Smooth muscle cell (in vitro differentiated cells): Measurements from ENCODE around the gene CPXM2. TPM values are rescaled to one million over a fixed set of nuclear protein-coding genes. Genes with fewer than 3 reads are reported as not detected.

Source experiments
- DNase-seq: peaks from one replicate; lab custom pipeline; 2025; ENCODE audit not compliant: unreplicated experiment; lab: John Stamatoyannopoulos, UW
- H2AFZ ChIP-seq: fragments of 200-600 bp; sonication (generic); 2 replicates; pipeline ENCODE4 v1.6.0; 2016; ENCODE audit warnings: antibody characterized with exemption, low read depth, mild to moderate bottlenecking
- H3F3A ChIP-seq: fragments of 200-600 bp; sonication (generic); 2 replicates; pipeline ENCODE4 v1.6.0; 2017; ENCODE audit warnings: antibody characterized with exemption, low read depth
- H3K27ac ChIP-seq: fragments of 200-600 bp; sonication (generic); 2 replicates; pipeline ENCODE4 v1.5.1; 2016; ENCODE audit warnings: low read depth, mild to moderate bottlenecking
- H3K27me3 ChIP-seq: fragments of 200-600 bp; sonication (generic); 2 replicates; pipeline ENCODE4 v1.6.1; 2016; ENCODE audit warnings: low read depth, mild to moderate bottlenecking
- H3K36me3 ChIP-seq: fragments of 200-600 bp; sonication (generic); 2 replicates; pipeline ENCODE4 v1.5.1; 2016; ENCODE audit warnings: low read depth
- H3K4me1 ChIP-seq: fragments of 200-600 bp; sonication (generic); 2 replicates; pipeline ENCODE4 v1.5.1; 2016; ENCODE audit warnings: low read depth
- H3K4me2 ChIP-seq: fragments of 200-600 bp; sonication (generic); 2 replicates; pipeline ENCODE4 v1.6.0; 2016; ENCODE audit warnings: mild to moderate bottlenecking
- H3K4me3 ChIP-seq: fragments of 200-600 bp; sonication (generic); 2 replicates; pipeline ENCODE4 v1.5.1; 2016; ENCODE audit warnings: mild to moderate bottlenecking
- H3K79me2 ChIP-seq: fragments of 200-600 bp; sonication (generic); 2 replicates; pipeline ENCODE4 v1.6.0; 2016; ENCODE audit warnings: low read depth, mild to moderate bottlenecking
- H3K9ac ChIP-seq: fragments of 200-600 bp; sonication (generic); 2 replicates; pipeline ENCODE4 v1.6.0; 2016; ENCODE audit warnings: low read depth
- H3K9me3 ChIP-seq: fragments of 200-600 bp; sonication (generic); replicated peaks from 2 replicates; pipeline ENCODE4 v1.5.1; 2016; ENCODE audit warnings: low read depth
- H4K20me1 ChIP-seq: fragments of 200-600 bp; sonication (generic); 2 replicates; pipeline ENCODE4 v1.6.0; 2016; ENCODE audit warnings: low read depth
- CTCF ChIP-seq: fragments of 200-600 bp; sonication (generic); IDR thresholded peaks from 2 replicates; pipeline ENCODE4 v1.5.1; 2017; ENCODE audit warnings: borderline replicate concordance, mild to moderate bottlenecking, antibody characterized with exemption; ENCODE audit not compliant: insufficient read depth, poor library complexity, severe bottlenecking
- WGBS: methylation state at CpG from one replicate; pipeline ENCODE4 v1.1.7; 2016; ENCODE audit warnings: low lambda C conversion rate; 5-methylcytosine and 5-hydroxymethylcytosine counted together
- polyA plus RNA-seq: library from polyadenylated mRNA; unstranded; fragments of >200 nt; fragmentation: Nextera tagmentation; extraction: Ambion mirVana; gene quantifications from 2 replicates; pipeline ENCODE4 v1.2.1, GENCODE V29; 2016
- total RNA-seq: library from RNA; depleted of rRNA; stranded (reverse); fragments of >200 nt; gene quantifications from 2 replicates; pipeline ENCODE4 v1.2.3, GENCODE V29; 2014

Gene CPXM2
- total and polyA plus RNA-seq, 2 experiments from 2014 or later = 31.2 to 65.5 TPM

DNA sequence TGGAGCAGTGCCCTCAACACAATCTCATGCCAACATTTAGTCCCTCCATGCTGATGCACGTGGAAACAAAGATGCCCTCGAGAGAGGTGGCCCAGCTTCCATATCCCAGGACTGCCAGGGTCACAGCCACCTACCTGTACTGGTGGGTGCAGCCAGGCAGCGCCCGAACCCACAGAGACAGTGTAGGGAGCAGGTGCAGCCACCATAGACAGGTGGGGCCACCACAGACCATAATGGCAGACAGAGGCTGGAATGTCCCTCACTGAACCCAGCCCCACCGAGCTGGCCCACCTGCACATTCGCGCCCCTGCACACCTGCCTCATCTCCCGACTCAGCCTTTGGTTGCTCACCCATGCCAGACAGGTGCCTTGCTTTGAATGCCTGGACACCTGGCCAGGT is 18.3 kb upstream of the CPXM2 start:
- Histone ChIP-seq H2AFZ (no peak overlapping the region), H3K4me1 (peaks cover 10% of the 10 kb centered on the region), H3F3A (no peaks in the 10 kb centered on the region), H3K27me3 (peaks cover 7% of the 10 kb centered on the region), H3K9me3 (no peaks in the 10 kb centered on the region), H4K20me1 (no peaks in the 10 kb centered on the region), H3K27ac (no peak overlapping the region), H3K36me3 (no peaks in the 10 kb centered on the region), H3K79me2 (no peaks in the 10 kb centered on the region), H3K4me3 (no peak overlapping the region), H3K4me2 (no peak overlapping the region), H3K9ac (no peak overlapping the region)
- TF ChIP-seq CTCF = no peak
- DNase-seq = no peak
- 91% methylated on average over 8 of the region's 8 CpGs for WGBS

DNA sequence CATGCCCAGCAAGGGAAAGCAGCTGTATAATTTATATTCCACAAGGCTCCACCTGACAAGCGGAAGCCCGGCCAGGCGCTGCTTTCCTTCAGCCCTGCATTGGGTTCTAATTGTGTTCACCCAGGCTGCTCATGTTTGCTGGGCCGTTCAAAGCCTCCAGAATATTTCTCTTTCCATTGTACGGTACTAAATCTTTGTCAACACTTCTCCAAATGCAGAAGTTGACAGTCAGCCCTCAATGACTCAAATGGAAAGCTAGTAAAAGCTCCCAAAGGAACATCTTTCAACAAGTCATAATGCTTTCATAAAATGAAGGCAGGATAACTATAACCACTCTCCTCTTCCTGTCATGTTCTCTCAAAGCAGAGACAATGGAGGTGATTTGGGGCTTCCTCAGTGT is 17.8 kb upstream of the CPXM2 start:
- no peak overlapping the region for H3K4me3 ChIP-seq
- no peak overlapping the region for H3K9ac ChIP-seq
- no peak overlapping the region for H3K27ac ChIP-seq
- no peak overlapping the region for H2AFZ ChIP-seq
- WGBS = 89% methylated on average over 5 of the region's 5 CpGs
- H3F3A ChIP-seq = no peaks in the 10 kb centered on the region
- no peaks in the 10 kb centered on the region for H4K20me1 ChIP-seq
- H3K4me1 ChIP-seq = peaks cover 10% of the 10 kb centered on the region
- no peak for DNase-seq
- no peaks in the 10 kb centered on the region for H3K36me3 ChIP-seq
- no peak overlapping the region for H3K4me2 ChIP-seq
- no peaks in the 10 kb centered on the region for H3K9me3 ChIP-seq
- H3K27me3 ChIP-seq = peaks cover 7% of the 10 kb centered on the region
- no peaks in the 10 kb centered on the region for H3K79me2 ChIP-seq
- TF ChIP-seq CTCF = no peak

DNA sequence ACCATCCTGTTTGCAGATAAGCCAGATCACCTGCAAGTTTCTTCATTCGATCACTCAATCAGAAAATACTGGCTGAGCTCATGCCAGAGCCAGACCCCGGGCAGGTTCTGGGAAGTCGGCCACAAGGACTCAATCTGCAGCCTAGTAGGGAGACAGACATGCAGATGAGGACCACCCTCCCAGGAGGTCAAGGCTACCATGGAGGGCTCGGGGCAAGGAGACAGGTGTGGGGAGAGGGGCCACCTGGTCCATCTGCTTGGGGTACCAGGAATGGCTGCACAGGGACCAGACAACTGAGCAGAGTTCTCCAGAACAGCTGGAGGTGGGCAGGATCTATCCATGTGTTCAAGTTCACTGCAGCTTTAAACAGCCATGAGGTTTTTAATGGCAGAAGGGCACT is 16.8 kb upstream of the CPXM2 start:
- no peaks in the 10 kb centered on the region for H3K9me3 ChIP-seq
- TF ChIP-seq CTCF = no peak

GRCh38 chr10:123906884-123907652 is 15.5 kb upstream of the CPXM2 start:
- Histone ChIP-seq H3K9ac (no peak overlapping the region), H3K4me3 (no peak overlapping the region), H3K9me3 (no peaks in the 10 kb centered on the region), H4K20me1 (no peaks in the 10 kb centered on the region), H3K79me2 (no peaks in the 10 kb centered on the region), H3K36me3 (no peaks in the 10 kb centered on the region), H3K4me2 (no peak overlapping the region), H3K27ac (no peak overlapping the region), H3F3A (no peaks in the 10 kb centered on the region), H3K27me3 (peaks cover 7% of the 10 kb centered on the region), H3K4me1 (no peaks in the 10 kb centered on the region), H2AFZ (no peak overlapping the region)
- TF ChIP-seq CTCF = no peak
- DNase-seq = no peak
- 84% methylated on average over 14 of the region's 14 CpGs for WGBS

More for the DNA sequence above, 16.8 kb upstream of the CPXM2 start:
- no peak for DNase-seq
- H3K27me3 ChIP-seq = peaks cover 7% of the 10 kb centered on the region
- no peak overlapping the region for H3K4me2 ChIP-seq
- H2AFZ ChIP-seq = no peak overlapping the region
- H3K27ac ChIP-seq = no peak overlapping the region
- no peaks in the 10 kb centered on the region for H3K79me2 ChIP-seq
- no peaks in the 10 kb centered on the region for H3F3A ChIP-seq
- H3K9ac ChIP-seq = no peak overlapping the region
- H3K4me1 ChIP-seq = peaks cover 6% of the 10 kb centered on the region
- WGBS = 83% methylated on average over 4 of the region's 4 CpGs
- H3K4me3 ChIP-seq = no peak overlapping the region
- no peaks in the 10 kb centered on the region for H4K20me1 ChIP-seq
- H3K36me3 ChIP-seq = no peaks in the 10 kb centered on the region
